Fibroblast of skin of back (primary cell): ENCODE measurements around the gene MCM10. TPM values are rescaled to one million over a fixed set of nuclear protein-coding genes. Genes with fewer than 3 reads are reported as not detected.
"Not testable (repeated sequence)": the region's sequence is repeated elsewhere in the genome, so short reads cannot be mapped to it uniquely, and the experiment has no call there.

Experiments used
- DNase-seq: peaks from one replicate; pipeline ENCODE4 v3.0.0-alpha.2; 2013
- polyA plus RNA-seq, 2 experiments: library from polyadenylated mRNA; unstranded; fragments of 120-200 nt; gene quantifications; one replicate each; pipeline ENCODE4 v1.2.1, GENCODE V29; 2013; ENCODE audit not compliant: insufficient read length in 2 of 2

MCM10 gene
- 12.7 TPM for polyA plus RNA-seq (2013, experiment 1 of 2; ENCODE audit: insufficient read length)
- 0.97 TPM for polyA plus RNA-seq (2013, experiment 2 of 2; ENCODE audit: insufficient read length)

DNA sequence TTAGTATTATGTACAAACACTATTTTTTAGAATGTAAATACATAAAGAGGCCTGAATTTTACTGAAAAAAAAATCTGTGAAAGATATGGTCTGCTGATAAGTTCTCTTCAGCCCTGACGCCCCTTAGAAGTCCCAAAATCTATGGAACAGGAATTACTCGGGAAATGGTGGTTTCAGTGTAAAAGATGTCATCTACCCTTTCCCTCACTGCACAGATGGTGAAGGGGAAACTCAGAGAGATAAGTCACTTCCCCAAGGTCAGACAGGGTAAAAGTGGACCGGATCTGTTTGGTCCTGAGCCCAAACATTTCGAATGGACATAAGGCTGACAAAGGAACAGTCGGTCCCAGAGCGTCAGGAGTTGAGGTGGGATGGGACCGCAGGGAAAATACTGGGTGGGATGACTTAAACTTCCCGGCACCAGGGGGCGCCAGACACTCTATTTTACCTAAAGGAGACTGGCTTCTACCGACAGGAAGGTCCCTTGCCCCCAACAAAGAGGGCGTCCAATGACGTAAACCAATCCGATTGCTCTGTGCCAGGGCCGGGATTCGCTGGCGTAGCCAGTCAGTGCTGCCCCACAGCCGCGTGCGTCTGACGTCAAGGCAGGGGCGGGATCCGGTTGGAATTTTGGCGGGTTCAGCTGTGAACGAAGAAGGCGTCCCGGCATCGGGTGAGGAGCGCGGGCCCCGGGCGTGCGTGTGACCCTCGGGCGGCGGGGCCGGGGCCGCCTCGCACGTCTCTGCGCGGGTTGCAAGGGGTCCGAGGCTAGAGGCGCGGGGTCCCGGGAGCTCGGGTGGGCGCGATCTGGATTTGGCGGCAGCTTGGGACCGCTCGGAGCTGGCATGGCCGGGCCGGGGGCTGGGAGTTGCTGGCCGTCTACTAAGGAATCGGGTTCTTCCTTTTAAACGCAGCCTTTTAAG lies at the start of gene MCM10:
MCM10 (plus strand) TSS at position 625 of the 923 bp plus-strand sequence. CDS start 2,645 bp downstream, outside the sequence.
- peak; percentile 99 for DNase-seq

DNA sequence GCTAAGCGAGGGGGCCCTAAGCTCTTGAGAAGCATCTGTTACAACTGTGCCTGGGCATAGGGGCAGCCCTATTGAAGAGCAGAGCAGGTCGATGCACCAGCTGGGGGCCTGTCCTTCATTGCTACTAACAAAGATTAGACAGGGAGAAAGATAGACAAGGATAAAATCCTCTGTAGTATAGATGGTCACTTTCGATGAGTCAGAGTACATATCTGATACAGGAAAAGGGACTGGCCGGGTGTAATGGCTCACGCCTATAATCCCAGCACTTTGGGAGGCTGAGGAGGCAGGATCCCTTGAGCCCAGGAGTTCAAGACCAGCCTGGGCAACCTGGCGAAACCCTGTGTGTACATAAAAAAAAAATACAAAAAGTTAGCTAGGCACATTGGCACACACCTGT lies 47.8 kb upstream of the MCM10 start:
- DNase-seq: no peak

- DNase-seq: no peak
Measured at GRCh38 chr10:13115832-13116803, 45.2 kb upstream of the MCM10 start.

GRCh38 chr10:13117841-13118783 lies 43.2 kb upstream of the MCM10 start:
- no peak for DNase-seq

- no peak for DNase-seq
Measured at GRCh38 chr10:13118784-13119410, 42.5 kb upstream of the MCM10 start.

GRCh38 chr10:13120786-13121499 lies 40.4 kb upstream of the MCM10 start:
- DNase-seq: no peak

DNA sequence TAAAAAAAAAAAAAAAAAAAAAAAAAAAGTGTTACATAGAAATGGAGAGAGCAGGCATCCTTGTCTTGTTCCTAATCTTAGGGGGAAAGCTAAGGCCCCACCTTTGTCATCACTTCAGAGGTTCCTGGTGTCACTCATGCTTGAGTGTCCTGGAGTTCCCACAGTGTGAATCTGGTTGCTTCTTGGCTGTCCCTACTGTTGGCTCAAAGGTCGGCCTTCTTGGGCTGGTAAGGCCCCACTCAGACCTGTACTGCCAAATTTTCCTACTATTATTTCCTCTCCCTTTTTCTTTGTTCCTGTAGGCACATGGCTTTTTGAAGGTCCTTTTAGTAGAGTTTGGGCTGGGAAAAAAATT lies 39.9 kb upstream of the MCM10 start:
- DNase-seq: no peak

GRCh38 chr10:13136651-13137050 lies 24.7 kb upstream of the MCM10 start:
- no peak for DNase-seq

DNA sequence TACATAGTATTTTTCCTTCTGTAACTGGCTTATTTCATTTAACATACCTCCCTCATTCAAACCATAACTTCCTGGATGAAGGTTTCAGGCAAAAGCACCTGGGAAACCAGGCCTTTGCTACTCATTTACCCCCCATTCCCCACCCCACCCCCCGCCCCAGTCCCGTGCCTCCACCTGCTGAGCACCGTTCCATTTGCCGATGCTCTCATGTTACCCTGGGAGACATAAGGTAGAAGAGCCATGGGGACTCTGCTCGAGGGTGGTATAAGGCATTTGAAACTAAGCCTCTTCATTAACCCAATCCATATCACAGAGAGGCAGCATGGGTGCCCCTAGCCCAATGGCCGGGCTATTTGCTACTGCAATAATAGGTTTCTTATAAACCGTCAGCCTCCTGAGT lies 22.2 kb upstream of the MCM10 start:
- no peak for DNase-seq

GRCh38 chr10:13139676-13140075 lies 21.7 kb upstream of the MCM10 start:
- DNase-seq: no peak

DNA sequence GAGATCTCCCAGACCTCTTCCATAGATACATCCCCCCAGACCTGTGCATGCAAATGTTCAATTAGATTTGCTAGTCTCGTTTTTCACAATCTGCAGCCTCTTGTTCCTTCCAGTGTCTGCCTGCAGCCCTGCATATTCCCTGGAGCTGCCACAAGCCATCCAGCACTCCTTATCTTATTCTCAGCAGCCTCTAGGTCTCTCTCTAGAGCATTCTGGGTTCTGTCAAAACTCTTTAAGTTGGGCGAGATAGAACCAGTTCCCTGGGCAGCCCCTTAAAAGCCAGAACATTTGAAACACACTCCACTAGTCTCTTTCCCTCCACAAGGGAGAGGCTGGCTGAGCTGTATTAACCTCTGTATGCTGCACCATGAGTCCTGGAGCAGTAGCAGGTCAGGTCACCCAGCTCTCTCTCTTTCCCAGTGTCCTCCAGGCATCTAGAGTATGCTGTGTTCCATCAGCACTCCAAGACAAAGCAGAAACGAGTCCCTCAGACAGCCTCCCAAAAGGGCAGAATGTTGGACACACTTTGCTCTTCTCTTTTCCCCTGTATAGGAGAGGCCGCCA lies 20.6 kb upstream of the MCM10 start:
- no peak for DNase-seq

DNA sequence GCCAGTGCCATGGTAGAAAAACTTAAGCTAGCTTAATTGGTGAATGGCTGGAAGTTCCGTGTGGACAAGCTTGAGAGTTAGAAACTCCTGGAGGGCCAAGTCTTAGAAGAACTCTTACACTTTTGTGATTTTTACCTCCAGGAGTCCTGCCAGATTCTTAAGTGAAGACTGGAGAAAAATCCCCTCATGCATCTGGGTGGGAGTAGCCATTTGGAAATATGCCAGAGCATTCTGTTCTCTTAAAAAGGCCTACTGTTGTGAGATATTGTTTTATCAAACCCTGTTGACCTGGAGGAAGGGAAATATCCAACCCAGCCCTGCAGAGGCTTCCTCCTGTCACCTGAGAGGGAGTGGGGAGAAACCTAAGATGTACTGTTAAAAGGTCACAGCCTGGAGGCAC lies 17.6 kb upstream of the MCM10 start:
- no peak for DNase-seq

DNA sequence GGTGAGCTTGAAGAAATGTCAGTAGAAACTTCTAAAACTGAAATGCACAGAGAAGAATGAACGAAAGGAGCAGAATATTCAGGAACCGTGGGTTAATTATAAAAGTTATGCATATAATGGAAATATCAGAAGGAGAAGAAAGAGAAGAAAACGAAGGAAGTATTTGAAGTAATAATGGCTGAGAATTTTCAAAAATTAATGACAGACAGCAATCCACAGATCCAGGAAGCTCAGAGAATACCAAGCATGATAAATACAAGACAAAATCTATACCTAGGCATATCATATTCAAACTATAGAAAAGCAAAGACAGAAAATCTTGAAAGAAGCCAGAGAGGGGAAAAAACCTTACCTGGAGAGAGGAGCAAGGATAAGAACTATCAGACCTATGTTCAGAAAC lies 16.5 kb upstream of the MCM10 start:
- DNase-seq: no peak

DNA sequence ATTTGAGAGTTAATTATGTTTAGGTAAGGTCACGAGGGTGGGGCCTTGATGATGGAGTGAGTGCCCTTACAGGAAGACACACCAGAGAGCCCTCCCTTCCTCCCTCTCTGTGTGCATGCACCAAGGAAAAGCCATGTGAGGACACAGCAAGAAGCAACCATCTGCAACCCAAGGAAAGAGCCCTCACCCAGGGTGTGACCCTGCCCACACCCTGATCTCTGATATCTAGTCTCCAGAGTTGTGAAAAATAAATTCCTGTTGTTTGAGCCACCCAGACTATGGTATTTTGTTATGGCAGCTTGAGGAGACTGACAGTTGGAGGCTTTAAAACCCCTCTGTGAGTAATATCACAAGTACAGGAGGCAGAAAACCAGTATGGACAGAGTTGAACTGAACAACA lies 15.0 kb upstream of the MCM10 start:
- DNase-seq: peak; percentile 16

GRCh38 chr10:13147161-13147560 lies 14.2 kb upstream of the MCM10 start:
- DNase-seq: no peak

GRCh38 chr10:13152296-13152695 lies 9.1 kb upstream of the MCM10 start:
- DNase-seq: no peak

- not testable (repeated sequence) for DNase-seq
Measured at GRCh38 chr10:13155860-13156259, 5.5 kb upstream of the MCM10 start.

GRCh38 chr10:13158401-13158800 lies 3.0 kb upstream of the MCM10 start:
- no peak for DNase-seq

DNA sequence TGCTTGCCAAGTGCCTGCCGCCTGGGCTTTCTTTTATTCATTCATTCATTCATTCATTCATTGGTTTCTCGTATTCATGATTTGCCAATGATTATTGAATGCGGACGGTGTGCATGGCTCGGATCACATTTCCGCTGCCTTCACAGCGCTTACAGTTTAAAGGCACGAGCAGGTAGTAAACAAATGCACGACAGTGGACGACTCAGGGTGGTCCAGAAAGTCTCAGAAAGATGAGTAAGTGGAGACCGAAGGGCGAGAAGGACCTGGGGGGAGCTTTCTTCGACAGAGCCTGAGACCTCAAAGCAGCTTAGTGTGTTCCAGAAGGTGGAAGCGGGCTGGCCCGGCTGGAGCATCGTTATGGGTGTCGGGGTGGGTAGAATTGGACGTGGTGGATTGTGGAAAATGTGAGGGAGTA lies 506 bp downstream of the MCM10 start:
- DNase-seq: peak; percentile 5

GRCh38 chr10:13163859-13164258 lies 2.5 kb downstream of the MCM10 start:
- no peak for DNase-seq
